Measurements from ENCODE around the gene ADAM30.

ADAM30 gene

GRCh38 chr1:119918301-119918700 lies 22.0 kb upstream of the ADAM30 start:
- H3K4me1 ChIP-seq (ENCODE audit: control insufficient read depth, insufficient read depth, low read length), result no peaks in the 10 kb centered on the region
- H3K9me3 ChIP-seq (ENCODE audit: control insufficient read depth, insufficient read depth, low read depth, low read length), result no peaks in the 10 kb centered on the region
- ChIA-PET CTCF (interaction anchor here (0.7 kb wide), 1 partner anchor 306 kb away, joined by 3 read pairs; no protein-coding TSS in a partner anchor), POLR2A (interaction anchor here (1.2 kb wide), 1 partner anchor 27 kb away, joined by 3 read pairs; no protein-coding TSS in a partner anchor)
- no peak overlapping the region for H3K4me3 ChIP-seq (ENCODE audit: low read depth, low read length)
- no peak overlapping the region for H3K27ac ChIP-seq (ENCODE audit: extremely low read depth, low read depth, low read length)
- no peak for TF ChIP-seq INSM2 (tag by site-specific recombination; IDR thresholded peaks at IDR 0.05)
- TF ChIP-seq ZNF76 (tag by site-specific recombination; IDR thresholded peaks at IDR 0.05; ENCODE audit: borderline replicate concordance, low read depth), result no peak
- TF ChIP-seq YY2 (tag by site-specific recombination; IDR thresholded peaks at IDR 0.05), result no peak
- TF ChIP-seq IKZF3 (tag by site-specific recombination; IDR thresholded peaks at IDR 0.05), result no peak
- TF ChIP-seq EGR2 (tag by site-specific recombination; IDR thresholded peaks at IDR 0.05; ENCODE audit: low read depth), result no peak
- TF ChIP-seq ZNF639 (tag by site-specific recombination; IDR thresholded peaks at IDR 0.05), result no peak
- TF ChIP-seq ZNF560 (tag by site-specific recombination; IDR thresholded peaks at IDR 0.05; ENCODE audit: borderline replicate concordance), result no peak
- TF ChIP-seq ZNF518A (tag by site-specific recombination; conservative IDR thresholded peaks at IDR 0.05; ENCODE audit: low read depth), result no peak
- no peak for TF ChIP-seq ZNF777 (tag by site-specific recombination; IDR thresholded peaks at IDR 0.05; ENCODE audit: borderline replicate concordance)
- no peak for TF ChIP-seq ZNF341 (tag by site-specific recombination; IDR thresholded peaks at IDR 0.05; ENCODE audit: low read depth)
- TF ChIP-seq ZNF266 (tag by site-specific recombination; IDR thresholded peaks at IDR 0.05; ENCODE audit: low read depth), result no peak
- no peak for TF ChIP-seq ZBTB21 (tag by site-specific recombination; IDR thresholded peaks at IDR 0.05)
- no peak for TF ChIP-seq ZNF202 (tag by site-specific recombination; IDR thresholded peaks at IDR 0.05; ENCODE audit: borderline replicate concordance)
- TF ChIP-seq ZNF37A (tag by site-specific recombination; IDR thresholded peaks at IDR 0.05), result no peak
- TF ChIP-seq ZBTB1 (tag by site-specific recombination; IDR thresholded peaks at IDR 0.05), result no peak
- no peak for TF ChIP-seq ZNF114 (tag by site-specific recombination; IDR thresholded peaks at IDR 0.05)
- TF ChIP-seq GLIS2 (tag by site-specific recombination; IDR thresholded peaks at IDR 0.05), result no peak
- no peak for TF ChIP-seq ZNF280D (tag by site-specific recombination; IDR thresholded peaks at IDR 0.05)
- TF ChIP-seq ZNF138 (tag by site-specific recombination; IDR thresholded peaks at IDR 0.05; ENCODE audit: borderline replicate concordance), result no peak
- peaks cover 22 to 100% of the 10 kb centered on the region in 2 experiments for H3K36me3 ChIP-seq (ENCODE audit: control insufficient read depth in 2 of 2, insufficient read depth in 1 of 2, low read length in 2 of 2)

Data from HEK293 (cell line).